Fibroblast of skin of abdomen (primary cell): ENCODE measurements around the gene RORB.

Experiments
- DNase-seq: peaks from one replicate; pipeline ENCODE4 v3.0.0-alpha.2; 2013

RORB gene

DNA sequence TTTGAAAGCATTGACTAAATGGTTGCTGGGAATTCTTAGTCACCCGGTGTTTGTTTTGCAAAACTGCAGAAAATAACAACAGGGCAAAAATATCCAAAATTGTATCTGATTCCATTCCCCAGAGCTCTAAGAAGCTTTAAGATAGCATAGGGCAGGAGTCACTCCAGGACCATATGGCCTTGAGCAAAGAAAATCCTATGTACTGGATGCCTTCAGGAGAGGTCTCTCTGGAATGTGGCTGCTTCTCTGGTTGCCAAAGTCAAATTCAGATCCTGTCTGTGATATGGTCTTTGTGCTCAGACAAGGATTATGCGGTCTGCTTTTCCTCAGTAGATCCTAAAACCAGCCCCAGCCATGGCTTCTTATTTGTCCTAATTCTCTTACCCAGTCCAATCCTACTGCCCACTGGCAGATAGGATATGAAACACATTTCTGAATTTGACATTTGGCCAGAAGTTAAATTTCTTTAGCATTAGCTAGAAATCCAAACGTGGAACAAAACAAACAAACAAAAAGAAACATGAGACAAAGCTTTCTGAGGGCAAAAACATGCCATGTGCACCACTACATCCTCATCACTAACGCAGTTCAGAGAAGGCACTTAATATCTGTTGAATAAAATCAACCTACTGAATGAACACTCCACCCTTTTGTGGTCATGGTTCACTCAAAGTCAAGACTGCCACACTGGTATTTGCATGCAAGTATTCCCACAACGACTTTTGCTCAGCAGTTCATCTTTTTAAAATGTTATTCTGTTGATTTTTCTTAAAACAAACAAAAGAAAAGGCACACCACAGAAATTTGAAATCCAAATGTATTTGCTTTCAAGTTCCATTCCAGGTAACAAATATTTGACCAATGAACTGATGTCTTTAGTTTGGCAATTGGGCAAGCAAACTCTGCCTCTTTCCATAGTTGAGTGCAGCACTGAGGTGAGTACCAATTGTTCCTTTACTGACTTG is 224.8 kb downstream of the RORB start:
- no peak for DNase-seq

DNA sequence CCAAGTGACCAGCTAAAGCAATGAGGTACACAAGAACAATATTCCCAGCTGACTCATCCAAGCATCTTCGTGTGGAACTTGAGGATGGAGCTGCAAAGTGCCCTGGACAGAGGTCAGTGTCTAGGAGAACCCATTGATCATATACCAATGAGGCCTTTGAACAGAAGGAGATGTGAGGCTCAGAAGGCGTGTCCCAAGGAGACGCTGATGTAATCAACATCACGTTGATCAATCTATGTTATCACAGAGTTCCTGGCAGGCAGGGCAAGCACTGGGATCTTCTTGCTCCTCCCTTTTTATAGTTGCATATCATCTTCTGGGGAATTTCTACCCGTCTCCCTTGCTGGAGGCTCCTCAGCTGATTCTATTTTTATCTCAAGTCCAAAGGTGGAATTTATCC is 227.2 kb downstream of the RORB start:
- no peak for DNase-seq

DNA sequence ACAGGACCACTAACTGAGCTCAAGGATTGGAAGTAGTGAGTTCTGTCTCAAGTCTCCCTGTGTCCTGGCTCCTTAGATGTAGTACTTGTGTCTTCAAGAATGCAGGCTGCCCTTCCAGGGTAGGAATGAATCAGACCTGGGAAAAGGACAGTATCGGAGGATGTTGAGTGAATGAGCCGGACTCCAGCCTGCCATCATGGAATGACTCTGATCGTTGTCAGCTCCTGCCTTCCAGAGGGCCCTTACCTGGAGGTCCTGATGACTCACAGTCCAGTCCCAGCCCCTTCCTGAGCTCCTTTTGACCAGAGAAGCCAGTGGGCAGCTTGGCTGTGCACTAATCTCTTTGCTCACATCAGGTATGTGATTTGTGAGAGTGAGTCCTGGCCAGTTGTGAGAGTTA is 229.4 kb downstream of the RORB start:
- DNase-seq = no peak

DNA sequence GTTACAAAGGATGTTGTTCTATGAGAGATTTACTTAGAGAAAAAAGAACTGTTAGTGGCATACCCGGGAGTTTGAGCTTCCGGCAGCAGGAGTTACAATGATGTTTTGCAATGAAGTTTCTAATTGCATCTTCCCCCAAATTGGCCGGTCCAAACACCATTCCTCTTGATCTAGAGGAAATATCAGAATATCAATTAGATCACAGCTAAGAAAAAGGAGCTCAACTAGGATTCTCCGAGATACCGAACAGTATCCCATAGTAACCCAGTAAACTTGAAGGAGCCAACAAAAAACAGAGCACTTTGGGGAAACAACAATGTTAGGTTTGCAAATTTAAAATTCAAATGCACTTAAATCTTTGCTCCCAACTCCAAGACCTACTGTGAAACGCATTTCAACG is 231.0 kb downstream of the RORB start:
- no peak for DNase-seq

DNA sequence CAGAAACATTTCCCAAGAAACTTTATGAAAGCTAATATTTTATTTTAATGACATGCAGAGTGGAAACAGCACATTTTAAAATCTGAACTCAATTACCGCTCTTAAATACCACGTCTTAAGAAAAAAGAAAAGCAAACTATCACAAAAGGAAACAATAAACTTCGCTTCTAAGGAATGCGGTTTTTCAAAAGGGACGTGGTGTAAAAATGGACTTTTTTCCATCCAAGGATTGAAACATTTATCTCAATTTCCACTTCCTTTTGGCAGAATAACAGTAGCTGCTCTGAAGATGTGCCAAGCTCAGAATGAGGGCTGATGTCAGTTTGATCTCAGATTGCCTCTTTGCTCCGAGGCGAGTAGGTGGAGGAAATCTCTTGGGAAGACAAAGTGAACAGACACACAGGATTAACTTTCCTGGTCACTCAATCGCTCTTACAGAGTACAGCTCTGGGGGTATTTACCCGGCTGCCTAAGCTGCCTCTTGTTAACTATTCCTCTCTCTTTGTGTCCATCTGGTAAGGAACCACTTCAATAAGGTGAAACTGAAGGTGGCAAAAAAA is 232.1 kb downstream of the RORB start:
- DNase-seq = peak; percentile 31

DNA sequence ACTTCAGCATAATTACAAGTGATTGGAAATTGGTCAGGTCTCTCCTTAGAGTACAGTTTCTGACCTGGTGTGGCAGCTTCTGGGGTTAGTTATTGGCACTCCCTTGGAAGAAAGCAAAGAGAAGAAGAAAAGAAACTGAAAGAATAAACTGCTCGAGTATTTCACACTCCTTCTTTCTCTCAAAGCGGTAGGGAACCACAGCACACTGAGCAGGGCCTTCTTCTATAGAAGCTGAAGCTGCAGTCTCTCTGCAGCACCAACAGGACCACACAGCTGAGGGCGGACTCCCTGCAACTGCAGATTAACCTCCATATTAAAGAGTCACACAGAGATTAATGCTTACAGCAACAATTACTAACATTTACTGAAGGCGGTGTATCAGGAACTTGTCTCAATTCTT is 238.6 kb downstream of the RORB start:
- no peak for DNase-seq

DNA sequence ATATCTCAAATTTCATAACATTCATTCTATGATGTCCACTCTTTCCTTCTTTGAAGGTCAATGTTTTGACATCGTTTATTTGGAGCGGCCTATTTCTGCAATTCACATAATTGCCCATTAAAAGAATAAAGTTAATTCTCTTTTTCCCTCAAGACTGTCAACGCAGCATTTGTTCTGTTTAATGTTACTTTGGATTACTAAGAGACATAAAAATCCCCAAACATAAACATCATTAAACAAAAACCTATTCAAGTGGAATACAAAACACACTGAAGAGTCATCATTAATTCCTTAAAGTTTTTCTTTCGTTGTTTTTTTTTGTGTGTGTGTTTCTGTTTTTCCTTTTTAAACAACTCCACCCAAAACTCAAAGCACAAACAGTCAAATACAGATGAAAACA is 239.5 kb downstream of the RORB start:
- DNase-seq = no peak

DNA sequence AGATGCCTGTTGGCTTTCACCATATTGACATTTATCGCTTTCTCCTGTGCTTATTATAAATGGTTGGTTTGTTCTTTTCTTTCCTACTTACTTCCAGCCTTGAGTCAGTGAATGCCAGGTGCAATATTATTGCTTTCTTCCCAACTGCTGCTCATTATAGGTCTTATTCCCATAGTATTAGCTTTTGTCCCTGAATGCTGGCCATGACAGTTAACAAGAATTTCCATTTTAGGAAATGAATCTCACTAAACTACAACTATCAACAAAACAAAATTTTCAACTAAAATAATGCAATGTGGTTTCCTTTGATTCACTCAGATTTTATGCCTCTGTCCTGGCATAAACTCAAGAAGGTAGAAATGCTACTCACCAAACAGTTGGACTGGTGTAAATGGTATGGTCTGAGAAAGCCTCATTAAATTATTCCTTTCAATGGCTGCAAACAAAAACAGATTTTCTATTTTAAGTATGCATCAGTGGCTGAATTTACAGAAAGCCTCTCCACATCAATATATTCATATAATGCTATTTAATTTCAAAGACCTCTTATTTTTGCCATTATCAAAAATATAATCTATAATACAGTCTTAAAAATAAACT is 245.2 kb downstream of the RORB start:
- DNase-seq = no peak
